ENCODE measurements around the gene HNRNPUL2.

DNA sequence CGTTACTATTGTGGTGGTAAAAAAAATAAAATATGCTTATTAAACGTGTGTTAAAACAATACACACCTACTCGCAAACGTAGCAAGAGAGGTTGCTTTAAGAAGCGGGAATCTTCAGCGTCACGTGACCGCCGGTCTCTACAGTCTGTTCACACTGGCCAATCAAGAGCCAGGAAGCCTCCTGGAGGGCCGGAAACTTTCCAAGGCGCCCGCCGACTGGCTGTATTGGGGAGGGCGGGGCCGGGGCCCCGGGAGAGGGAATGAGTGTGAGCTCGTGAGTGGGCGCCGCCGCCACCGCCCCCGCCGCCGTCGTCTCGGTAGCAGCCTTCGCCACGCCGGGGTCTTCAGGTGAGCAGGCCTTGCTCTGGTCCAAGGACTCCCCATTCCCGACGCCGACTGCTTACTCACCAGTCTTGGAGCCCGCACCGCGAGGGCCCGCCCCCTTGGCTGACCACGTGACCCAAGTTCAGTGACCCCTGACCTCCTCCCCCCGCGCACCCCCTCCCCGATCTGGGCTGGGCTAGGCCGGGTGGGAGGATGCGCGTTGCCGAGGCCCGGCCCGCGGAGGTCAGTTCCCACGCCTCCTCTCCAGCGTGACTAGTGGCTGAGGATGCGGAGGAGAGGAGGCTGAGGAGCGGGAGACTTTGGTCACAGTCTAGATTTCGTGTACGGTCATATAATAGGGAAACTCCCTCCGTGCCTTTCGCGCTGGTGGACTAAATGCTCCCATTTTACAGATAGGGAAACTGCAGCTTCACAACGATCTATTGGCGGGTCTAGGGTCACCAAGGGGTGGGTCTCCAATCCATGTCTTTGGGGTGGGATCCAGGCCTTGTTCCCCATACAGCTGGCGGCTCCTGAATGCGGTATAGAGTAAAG is 44.1 kb upstream of the HNRNPUL2 start, which contains the start of gene TAF6L:
- no peak for TF ChIP-seq CTCF (IDR thresholded peaks at IDR 0.05)
- no peak for TF ChIP-seq EZH2phosphoT487 (IDR thresholded peaks at IDR 0.05)
- TF ChIP-seq EZH2 (IDR thresholded peaks at IDR 0.05), result no peak

All from neural progenitor cell (in vitro differentiated cells).